Stimulated activated CD8-positive, alpha-beta memory T cell treated with anti-CD3 and anti-CD28 coated beads, Interleukin-4, amount 100 ng/mL, for 24 hours (primary cell): ENCODE data around the gene LSM5.
A peak's percentile ranks its signal among the peaks of the same experiment; 100 is the strongest.

Experiments used
- DNase-seq: peaks from one replicate; pipeline ENCODE4 v3.0.0-alpha.2; 2020; ENCODE audit warnings: low read depth

The LSM5 gene

DNA sequence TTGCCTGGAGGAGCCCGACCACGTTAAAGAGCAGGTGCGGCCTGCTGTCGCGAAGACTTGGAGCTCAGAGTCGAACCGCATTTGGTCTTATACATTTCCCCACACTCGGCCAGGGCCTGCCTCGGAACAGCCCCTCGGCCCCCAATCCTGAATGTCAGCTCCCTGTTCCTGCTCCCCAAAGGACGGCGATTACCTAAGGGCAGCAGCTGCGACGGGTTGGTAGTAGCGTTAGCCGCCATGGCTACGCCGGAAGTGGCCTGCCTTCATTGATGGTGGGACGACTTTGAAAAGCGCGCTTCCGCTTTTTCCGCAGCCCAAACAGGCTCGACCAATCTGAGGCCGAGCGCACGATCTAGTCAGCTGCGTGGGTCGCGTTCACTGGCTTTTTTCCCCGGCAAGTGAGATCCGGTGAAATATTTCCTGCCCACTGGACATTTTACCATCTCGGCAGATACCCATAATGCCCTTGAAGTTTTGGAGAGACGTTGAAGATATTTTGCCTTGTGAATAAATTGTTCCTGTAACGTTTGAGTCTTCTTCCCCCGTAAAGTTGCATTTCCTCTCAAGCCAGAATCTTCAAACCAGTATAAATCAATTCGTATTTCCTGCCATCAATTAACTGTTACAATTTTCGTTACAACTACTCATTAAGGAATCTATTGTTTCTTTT lies at the start of gene LSM5:
TSS of gene LSM5 (minus strand) at position 254 of the 670 bp plus-strand sequence. CDS start at position 239, 15 bp downstream.
- DNase-seq = peak; percentile 82

DNA sequence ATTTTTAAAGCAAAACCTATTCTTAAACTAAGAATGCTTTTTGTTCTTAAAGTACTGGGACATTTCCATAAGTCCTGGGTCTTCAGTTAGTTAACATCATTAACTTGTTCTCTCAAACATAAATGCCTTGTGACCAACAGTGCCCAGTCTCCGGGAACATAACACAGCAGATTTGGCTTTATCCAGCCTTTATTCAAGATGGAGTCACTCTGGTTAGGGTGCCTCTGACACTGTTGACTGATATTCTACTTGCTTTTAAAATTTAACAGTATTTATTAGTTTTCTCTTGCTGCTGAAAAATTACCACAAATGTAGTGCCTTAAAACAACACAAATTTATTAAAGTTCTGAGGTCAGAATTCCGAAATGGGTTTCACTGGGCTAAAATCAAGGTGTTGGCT lies 49.2 kb upstream of the LSM5 start:
- no peak for DNase-seq

DNA sequence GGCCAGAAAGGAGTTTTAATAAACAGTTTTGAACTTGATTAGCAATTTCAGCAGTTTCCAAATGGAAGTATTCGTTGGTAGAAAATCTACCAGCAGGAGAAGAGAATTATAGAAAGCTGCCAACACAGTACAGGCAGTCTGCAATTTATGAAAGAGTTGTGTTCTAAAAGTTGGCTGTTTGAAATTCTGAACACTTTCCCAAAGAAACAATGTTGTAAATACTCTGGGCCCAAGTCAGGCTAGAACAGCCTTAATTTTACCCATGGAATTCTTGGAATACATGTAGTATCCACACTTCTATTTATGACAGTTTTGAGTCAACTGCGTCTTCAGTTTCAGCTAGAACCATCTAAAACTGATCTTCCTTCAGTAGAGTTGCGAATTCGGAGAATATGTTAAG lies 47.6 kb upstream of the LSM5 start:
- no peak for DNase-seq

DNA sequence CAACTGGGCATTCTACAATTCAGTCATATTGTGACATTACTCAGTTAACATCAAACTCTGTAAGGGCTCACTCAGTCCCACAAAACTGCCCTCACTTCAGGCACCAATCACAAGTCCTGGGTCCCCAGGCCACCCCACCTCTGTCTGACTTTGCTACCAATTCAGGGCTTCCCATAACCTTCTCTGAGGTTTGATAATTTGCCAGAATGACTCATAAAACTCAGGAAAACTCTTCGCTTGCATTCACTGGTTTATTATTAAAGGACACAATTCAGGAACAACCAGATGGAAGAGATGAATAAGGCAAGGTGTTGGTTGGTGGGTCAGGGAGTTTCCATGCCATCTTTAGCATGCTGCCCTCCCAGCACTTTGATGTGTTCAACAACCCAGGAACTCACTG lies 46.4 kb upstream of the LSM5 start:
- no peak for DNase-seq

DNA sequence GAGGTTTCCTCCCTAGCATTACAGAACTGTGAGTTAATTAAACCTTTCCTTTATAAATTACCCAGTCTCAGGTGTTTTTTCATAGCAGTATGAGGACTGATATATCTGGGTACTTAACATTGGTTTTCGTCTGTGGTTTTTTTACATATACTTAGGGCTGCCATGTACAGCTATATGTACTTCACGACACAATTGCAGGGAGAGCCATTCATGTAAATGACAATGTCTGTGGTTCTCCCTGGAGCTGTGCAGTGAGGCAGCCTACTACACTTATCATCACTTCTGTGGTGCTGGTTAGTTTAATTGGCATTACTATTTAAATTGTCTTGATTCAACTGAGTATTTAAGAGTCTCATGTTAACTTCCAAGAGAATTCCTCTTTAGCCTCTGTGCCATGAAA lies 45.8 kb upstream of the LSM5 start:
- DNase-seq = no peak

DNA sequence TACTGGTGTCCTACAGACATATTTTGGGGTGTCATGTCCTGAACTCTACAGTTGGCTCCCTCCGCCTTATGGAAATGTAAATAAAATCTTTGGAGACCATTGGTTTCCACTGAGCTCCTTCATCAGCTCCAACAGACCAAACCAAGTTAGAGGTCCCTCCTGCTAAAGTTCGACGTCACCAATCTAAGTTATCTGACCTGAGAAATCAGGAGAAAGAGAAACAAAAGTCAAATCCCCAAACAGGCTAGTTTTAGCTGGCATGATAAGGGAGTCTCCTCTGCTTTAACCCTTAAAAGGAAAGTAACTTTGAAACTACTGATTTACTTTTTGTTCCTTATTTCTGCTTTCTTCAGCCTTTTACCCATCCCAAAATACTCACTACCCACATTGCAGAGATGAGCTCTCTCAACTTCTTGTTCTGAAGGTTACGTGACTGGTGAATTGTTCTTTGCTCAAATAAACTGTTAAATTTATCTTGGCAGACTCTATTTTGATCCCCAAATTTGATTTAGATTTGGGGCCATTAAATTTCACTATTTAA lies 45.1 kb upstream of the LSM5 start:
- DNase-seq = no peak

DNA sequence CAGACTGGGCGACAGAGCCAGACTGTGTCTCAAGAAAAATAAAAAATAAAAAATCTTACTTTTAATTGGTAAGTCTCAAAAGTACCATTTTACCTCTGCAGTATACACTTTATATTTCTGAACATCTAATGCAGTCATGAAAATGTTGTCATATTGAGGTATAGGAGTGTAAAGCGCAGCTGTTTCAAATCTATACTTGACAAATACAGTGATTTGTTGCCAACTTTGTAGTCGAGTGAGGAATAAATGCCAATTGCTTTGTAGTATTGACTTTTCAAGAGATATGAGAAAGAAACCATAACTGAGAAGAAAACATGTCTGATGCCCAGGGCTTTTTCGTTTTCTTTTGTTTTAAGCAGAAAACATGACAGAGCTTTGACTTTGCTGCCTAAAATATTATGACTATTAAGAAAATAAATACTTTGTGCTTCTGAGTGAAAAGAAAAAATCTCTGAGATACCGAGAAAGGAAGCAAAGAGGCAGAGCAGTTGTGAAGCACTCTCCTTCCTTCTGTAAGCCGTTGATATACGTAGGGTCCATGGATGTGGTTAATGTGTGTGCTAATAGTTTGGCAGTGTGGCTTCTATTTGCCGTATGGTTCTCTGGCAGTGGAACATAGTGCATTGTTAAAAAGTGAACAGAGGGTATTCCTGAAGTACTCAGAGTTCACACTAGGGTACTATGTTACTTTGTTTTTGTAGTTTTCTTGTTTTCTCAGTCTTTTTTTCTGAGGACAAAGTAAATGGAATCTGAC lies 43.3 kb upstream of the LSM5 start:
- no peak for DNase-seq

DNA sequence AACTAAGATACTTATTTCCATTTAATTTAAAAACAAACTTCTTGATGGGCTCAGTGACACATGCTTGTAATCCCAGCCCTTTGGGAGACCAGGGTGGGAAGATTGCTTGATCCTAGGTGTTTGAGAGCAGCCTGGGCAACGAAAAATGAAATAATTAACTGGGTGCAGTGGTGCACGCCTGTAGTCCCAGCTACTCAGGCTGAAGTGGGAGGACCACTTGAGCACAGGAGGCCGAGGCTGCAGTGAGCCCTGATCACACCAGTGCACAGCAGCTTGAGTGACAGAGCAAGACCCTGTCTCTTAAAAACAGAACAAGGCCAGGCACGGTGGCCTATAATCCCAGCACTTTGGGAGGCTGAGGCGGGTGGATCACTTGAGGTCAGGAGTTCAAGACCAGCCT lies 42.5 kb upstream of the LSM5 start:
- DNase-seq = no peak

DNA sequence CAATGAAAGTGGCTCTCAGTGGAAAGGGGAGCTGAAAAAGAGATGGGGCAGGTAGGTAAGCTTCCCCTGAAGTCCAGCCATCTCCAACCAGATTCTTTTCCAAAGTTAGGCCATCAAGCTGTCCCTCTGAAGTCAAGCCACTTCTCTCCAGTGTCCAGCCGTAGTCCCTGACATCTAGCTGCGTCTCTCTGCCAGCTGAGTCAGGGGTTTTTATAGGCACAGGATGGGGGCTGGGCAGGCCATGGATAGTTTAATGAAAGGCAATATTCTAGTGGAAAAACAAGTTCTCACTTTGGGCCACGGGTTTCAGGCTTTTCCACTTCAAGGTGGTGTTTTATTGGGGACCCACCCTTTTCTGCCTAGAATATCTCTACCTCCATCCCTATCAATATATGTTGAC lies 41.9 kb upstream of the LSM5 start:
- DNase-seq = no peak

DNA sequence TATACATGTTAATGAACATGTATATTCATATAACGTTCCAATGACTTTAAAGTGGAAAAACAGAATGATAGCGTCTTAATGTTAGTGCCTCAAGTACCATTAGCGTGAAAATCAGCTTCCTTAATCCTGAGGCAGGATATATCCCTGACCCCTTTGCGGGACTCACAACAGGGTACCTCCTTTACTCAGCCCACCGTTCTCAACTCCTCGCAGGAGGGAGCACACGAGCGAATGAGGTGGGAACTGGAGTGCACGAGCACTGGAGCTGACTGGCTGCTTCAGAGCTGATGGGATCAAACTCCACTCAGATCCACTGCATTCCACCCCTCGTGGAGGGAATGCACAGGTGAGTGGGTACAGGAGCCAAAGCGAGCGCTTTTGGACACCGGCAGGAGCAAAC lies 41.2 kb upstream of the LSM5 start:
- DNase-seq = no peak

DNA sequence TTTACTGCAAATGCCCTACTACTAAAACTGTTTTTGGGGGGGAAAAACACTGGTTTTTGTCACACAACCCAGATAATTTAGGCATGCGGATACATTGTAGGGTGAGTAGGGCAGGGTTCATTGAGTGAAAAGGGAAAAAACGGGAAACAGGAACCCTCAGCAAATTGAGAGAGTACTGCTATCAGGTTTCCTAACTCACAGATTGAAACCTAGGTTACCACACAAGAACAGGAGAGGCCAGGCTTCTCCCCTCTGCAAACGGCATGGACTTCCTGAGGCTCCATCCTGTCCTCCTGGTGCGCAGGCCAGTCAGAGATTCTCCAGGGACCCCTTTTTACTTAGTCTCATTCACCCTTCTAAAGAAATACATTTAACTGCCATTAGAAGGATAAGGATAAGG lies 35.7 kb upstream of the LSM5 start:
- DNase-seq = no peak

DNA sequence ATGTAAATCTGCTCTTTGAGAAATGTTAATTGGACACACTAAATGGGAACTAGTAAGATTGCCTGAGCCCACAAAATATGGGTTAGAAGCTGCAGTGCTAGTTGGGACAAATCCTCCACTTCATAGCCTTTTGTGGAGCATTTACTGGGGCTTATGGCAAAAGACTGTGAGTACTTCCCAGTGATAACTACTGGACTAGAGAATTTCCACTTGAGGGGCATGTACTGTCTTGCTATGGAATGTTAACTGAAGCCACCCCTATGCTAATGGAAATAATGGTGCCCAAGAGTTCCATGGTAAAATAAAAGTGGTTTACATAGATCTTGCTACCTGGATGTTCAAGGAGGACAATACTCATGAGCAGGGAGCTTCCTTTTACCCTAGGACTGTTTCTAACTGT lies 34.5 kb upstream of the LSM5 start:
- DNase-seq = no peak

DNA sequence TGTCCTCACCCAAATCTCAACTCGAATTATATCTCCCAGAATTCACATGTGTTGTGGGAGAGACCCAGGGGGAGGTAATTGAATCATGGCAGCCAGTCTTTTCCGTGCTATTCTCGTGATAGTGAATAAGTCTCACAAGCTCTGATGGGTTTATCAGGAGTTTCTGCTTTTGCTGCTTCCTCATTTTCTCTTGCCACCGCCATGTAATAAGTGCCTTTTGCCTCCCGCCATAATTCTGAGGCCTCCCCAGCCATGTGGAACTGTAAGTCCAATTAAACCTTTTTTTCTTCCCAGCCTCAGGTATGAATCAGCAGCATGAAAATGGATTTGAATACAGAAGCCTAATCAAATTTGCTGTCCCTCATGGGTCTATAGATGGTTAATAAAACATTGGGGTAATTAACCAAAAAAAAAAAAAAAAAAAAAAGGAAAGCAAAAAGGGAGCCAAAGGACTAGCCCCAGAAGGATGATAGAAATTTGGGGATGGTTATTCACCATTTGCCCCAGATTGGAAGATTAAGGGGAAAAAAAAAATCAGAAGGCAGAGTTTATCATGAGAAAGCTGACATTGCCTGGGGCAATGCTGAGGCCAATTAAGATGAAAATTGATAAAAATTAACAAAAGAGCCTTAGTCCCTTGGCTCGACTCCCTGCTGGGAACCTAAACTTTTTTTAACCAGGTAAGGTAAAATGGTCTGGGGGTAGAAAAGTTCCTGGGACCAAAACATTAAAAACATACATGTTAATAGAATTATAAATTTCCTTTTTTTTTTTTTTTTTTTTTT lies 32.8 kb upstream of the LSM5 start:
- no peak for DNase-seq

DNA sequence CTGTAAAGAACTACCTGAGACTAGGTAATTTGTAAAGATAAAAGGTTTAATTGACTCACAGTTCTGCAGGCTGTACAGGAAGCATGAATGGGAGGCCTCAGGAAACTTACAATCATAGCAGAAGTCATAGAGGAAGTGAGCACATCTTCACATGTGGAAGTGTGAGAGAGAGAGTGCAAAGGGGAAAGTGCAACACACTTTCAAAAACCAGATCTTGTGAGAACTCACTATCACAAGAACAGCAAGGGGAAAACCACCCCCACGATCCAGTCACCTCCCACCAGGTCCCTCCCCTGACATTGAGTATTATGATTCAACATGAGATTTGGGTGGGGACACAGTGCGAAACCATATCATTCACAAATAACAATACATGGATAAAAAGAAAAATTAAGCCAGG lies 29.6 kb upstream of the LSM5 start:
- DNase-seq = peak; percentile 11

DNA sequence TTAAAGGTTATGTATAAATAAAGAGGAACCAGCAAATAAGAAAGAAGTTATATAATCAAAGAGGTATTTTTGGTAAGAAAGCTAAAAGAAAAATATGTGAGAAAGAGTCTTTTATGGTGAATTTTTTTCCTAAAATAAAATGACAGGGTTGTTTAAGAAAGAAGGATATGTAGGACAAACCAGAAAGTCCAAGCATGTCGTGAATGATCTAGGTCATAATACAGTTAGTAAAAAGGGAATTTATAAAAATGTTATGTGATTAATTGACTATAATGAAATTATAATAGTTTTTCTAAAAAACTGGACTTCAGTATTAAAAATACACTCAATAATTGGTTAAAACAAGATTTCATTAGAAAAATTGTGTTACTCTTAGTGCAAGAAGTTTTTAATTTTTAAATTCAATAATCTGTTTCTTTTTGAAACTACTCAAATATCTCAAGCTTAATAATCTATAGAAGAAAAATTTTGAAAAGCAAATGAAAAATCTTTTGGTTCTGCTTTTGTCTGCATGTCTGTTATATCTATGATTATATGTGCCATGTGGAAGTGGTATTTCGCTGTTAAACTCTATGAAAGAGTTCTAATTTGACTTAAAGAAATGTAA lies 28.5 kb upstream of the LSM5 start:
- DNase-seq = no peak

DNA sequence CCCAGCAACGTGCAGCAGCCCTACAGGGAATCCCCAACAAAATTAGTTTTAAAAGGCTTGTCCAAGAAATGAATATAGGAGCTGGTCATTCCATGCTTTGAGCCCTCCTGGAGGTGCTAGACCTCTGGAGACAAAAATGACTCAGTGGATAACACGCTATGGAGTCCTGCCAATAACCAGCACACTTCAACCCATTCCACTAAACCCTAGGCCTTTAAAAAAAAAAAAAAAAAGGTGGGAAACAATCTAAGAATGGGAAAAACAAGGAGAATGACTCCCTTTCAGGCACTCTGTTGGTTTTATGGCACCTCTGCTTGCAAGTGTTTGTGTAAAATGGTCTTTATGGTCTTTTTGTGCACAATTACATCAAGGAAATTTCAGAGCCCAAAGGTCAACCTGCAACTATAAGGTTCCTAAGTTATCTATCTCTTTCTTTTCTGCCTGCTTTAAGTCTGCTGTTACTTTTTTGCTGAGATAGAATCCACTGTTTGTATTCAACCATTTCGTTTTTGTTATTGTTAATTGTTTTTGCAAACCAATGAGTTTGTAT lies 26.4 kb upstream of the LSM5 start:
- no peak for DNase-seq

DNA sequence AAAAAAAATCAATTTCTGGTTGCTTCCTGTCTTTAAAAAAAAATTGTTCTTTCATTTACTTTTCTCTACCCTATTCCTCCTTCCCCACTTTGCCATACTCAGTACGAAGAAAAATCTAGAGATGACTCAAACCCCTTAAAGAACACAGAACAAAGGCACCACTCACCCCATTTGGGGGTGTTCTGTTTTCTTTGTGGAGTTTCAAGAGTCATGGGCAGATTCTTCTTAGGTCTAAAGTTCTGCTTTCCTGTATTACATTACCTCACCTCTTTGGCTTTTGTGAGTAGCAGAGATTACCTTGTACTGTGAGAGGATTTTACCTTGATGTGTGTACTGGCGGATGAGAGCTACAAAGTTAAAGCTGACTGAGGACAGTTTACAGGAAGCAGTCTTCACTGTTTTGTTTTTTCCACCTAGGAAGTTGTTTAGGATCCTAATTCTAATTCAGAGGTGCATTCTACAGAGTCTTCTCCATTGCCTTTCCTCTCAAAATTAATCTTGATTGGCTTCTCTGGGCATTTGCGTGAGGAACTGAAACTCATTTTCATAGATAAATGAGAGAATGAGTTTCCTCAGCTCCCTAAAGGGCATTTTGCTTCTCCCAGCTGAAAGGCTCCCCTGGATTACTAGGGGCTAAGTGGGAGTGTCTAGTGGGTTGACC lies 25.8 kb upstream of the LSM5 start:
- DNase-seq = no peak

DNA sequence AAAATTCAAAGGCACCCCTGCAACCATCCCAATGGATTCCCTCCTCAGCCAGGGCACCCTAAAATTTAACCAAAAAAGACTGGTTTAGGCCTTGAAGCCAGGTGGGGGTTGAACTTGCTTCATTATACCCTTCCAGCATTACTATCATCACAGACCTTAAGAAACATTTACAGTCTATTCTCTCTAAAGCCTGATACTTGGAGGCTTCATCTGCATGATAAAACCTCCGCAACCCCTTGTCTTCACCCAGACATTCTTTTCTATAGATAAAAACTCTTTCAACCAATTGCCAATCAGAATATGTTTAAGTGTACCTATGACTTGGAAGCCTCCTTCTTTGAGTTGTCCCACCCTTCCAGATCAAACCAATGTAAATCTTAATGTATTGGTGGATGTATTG lies 23.0 kb upstream of the LSM5 start:
- DNase-seq = no peak

DNA sequence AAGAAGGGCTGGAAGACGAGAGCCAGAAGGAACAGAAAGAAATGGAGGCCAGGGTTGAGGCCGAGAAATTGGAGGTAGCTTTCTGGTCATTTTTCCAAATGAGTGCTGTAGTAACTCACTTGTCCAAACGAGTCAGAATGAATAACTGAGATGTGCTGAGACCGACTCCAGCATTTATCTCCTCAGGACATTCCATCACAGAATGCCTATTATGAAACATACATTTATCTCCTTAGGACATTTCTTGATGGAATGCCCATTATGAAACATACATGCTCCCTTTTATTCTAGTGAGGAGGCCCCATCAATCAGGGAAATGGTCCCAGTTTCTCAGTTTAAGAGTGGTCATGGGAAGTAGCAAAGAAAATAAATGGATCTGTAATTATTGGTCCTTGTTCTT lies 21.6 kb upstream of the LSM5 start:
- no peak for DNase-seq

DNA sequence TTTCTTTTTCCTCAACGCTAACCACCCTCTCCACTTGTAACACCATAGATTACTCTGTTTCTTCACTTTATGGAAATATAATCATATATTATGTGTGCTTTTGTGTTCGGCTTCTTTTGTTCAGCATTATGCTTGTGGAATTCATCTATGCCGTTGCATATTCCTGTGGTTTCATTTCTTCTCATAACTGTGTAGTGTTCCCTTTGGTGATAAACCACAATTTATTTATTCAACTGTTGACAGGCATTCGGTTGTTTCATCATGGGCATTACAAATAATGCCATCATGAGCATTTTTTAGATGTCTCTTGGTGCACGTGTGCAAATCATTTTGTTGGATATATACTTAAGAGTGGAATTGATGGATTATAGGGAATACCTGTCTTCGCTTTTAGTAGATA lies 17.2 kb upstream of the LSM5 start:
- no peak for DNase-seq

DNA sequence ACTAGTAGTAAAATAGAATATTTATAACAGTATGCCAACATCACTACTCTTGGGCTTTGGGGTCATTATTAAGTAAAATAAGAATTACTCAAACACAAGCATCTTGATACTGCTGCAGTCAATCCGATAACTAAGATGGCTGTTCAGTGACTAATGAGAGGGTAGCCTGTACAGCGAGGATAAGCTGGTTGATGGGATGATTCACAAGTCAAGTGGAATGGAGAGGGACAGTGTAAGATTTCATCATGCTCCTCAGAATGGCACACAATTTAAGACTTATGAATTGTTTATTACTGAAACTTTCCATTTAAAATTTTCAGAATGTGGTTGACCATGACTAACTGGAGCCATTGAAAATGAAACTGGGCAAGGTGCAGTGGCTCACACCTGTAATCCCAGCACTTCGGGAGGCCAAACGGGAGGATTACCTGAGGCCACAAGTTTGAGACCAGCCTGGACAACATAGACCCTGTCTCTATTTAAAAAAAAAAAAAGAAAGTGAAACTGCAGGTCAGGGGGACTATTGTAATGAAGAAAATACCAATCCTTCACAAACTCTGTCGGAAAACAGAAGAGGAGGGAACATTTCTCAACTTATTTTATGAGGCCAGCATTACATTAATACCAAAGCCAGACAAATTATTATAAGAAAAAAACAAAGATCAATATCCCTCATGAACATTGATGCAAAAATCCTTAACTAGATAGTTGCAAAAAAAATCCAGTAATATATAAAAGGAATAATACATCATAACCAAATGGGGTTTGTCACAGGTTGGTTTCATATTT lies 16.3 kb upstream of the LSM5 start:
- no peak for DNase-seq
